Measurements from ENCODE around the gene TLR8. TPM values are rescaled to one million over a fixed set of nuclear protein-coding genes. Genes with fewer than 3 reads are reported as not detected.

Gene TLR8
- total and polyA plus RNA-seq, 10 of the 15 experiments (the other 5 are each of a cell fraction or from before 2014, with no cell fraction given), result 0.04 TPM; not detected in 9

DNA sequence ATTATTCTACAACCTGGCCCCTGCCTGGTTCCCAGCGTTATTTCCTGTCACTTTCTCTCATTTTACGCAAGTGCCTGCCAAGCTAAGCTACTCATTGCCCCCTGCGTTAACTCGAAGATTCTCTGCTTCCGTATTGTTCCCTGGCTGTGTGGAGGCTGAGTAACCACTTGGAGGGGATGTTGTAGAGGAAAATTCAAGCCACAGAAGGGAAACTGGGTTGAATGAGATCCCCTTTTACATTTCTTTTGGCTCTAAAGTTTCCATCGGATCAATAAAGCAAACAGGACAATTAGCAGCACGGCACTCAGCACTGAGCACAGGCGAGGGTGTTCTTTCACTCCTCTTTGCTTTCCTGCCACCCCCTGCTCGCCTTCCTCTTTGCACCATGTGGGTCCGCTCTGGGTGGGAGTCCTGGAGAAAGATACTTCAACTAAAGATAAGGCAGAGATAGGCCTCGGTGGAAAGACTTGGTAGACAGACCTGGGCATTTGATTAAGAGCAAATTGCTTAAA, 64.3 kb downstream of the TLR8 start (continued):
- TF ChIP-seq, protein P1, sequence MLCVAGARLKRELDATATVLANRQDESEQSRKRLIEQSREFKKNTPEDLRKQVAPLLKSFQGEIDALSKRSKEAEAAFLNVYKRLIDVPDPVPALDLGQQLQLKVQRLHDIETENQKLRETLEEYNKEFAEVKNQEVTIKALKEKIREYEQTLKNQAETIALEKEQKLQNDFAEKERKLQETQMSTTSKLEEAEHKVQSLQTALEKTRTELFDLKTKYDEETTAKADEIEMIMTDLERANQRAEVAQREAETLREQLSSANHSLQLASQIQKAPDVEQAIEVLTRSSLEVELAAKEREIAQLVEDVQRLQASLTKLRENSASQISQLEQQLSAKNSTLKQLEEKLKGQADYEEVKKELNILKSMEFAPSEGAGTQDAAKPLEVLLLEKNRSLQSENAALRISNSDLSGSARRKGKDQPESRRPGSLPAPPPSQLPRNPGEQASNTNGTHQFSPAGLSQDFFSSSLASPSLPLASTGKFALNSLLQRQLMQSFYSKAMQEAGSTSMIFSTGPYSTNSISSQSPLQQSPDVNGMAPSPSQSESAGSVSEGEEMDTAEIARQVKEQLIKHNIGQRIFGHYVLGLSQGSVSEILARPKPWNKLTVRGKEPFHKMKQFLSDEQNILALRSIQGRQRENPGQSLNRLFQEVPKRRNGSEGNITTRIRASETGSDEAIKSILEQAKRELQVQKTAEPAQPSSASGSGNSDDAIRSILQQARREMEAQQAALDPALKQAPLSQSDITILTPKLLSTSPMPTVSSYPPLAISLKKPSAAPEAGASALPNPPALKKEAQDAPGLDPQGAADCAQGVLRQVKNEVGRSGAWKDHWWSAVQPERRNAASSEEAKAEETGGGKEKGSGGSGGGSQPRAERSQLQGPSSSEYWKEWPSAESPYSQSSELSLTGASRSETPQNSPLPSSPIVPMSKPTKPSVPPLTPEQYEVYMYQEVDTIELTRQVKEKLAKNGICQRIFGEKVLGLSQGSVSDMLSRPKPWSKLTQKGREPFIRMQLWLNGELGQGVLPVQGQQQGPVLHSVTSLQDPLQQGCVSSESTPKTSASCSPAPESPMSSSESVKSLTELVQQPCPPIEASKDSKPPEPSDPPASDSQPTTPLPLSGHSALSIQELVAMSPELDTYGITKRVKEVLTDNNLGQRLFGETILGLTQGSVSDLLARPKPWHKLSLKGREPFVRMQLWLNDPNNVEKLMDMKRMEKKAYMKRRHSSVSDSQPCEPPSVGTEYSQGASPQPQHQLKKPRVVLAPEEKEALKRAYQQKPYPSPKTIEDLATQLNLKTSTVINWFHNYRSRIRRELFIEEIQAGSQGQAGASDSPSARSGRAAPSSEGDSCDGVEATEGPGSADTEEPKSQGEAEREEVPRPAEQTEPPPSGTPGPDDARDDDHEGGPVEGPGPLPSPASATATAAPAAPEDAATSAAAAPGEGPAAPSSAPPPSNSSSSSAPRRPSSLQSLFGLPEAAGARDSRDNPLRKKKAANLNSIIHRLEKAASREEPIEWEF (IDR thresholded peaks at IDR 0.05; ENCODE audit: insufficient replicate concordance, low read depth, low read length), result peak; percentile 19
- TF ChIP-seq POU2F2 (IDR thresholded peaks at IDR 0.05; ENCODE audit: borderline replicate concordance, low read depth, low read length), result no peak
- TF ChIP-seq NFYB (IDR thresholded peaks at IDR 0.05; ENCODE audit: insufficient read depth, low read depth, low read length), result no peak
- no peak for TF ChIP-seq BCL11A (IDR thresholded peaks at IDR 0.05; ENCODE audit: low read depth, low read length)
- TF ChIP-seq EED (IDR thresholded peaks at IDR 0.05; ENCODE audit: low read depth), result peak; percentile 62
- no peak for TF ChIP-seq CHD1 (IDR thresholded peaks at IDR 0.05; ENCODE audit: low read depth, low read length)
- TF ChIP-seq, protein P2, sequence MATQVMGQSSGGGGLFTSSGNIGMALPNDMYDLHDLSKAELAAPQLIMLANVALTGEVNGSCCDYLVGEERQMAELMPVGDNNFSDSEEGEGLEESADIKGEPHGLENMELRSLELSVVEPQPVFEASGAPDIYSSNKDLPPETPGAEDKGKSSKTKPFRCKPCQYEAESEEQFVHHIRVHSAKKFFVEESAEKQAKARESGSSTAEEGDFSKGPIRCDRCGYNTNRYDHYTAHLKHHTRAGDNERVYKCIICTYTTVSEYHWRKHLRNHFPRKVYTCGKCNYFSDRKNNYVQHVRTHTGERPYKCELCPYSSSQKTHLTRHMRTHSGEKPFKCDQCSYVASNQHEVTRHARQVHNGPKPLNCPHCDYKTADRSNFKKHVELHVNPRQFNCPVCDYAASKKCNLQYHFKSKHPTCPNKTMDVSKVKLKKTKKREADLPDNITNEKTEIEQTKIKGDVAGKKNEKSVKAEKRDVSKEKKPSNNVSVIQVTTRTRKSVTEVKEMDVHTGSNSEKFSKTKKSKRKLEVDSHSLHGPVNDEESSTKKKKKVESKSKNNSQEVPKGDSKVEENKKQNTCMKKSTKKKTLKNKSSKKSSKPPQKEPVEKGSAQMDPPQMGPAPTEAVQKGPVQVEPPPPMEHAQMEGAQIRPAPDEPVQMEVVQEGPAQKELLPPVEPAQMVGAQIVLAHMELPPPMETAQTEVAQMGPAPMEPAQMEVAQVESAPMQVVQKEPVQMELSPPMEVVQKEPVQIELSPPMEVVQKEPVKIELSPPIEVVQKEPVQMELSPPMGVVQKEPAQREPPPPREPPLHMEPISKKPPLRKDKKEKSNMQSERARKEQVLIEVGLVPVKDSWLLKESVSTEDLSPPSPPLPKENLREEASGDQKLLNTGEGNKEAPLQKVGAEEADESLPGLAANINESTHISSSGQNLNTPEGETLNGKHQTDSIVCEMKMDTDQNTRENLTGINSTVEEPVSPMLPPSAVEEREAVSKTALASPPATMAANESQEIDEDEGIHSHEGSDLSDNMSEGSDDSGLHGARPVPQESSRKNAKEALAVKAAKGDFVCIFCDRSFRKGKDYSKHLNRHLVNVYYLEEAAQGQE (IDR thresholded peaks at IDR 0.05; ENCODE audit: low read depth, low read length), result no peak
- no peak for TF ChIP-seq HCFC1 (IDR thresholded peaks at IDR 0.05; ENCODE audit: low read length)
- TF ChIP-seq, protein P3, sequence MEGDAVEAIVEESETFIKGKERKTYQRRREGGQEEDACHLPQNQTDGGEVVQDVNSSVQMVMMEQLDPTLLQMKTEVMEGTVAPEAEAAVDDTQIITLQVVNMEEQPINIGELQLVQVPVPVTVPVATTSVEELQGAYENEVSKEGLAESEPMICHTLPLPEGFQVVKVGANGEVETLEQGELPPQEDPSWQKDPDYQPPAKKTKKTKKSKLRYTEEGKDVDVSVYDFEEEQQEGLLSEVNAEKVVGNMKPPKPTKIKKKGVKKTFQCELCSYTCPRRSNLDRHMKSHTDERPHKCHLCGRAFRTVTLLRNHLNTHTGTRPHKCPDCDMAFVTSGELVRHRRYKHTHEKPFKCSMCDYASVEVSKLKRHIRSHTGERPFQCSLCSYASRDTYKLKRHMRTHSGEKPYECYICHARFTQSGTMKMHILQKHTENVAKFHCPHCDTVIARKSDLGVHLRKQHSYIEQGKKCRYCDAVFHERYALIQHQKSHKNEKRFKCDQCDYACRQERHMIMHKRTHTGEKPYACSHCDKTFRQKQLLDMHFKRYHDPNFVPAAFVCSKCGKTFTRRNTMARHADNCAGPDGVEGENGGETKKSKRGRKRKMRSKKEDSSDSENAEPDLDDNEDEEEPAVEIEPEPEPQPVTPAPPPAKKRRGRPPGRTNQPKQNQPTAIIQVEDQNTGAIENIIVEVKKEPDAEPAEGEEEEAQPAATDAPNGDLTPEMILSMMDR (IDR thresholded peaks at IDR 0.05 in 2 of 3, conservative IDR thresholded peaks at IDR 0.05 in 1 of 3; ENCODE audit: control insufficient read depth in 2 of 3, extremely low read depth in 1 of 3, insufficient read depth in 1 of 3, low read depth in 3 of 3, low read length in 3 of 3), result peak in 2 of 3 experiments; percentile 27 to 50; a peak in 3 of 6 replicates
- TF ChIP-seq KAT2A (conservative IDR thresholded peaks at IDR 0.05; ENCODE audit: control insufficient read depth, low read depth, low read length), result no peak
- no peak for TF ChIP-seq NFIC (IDR thresholded peaks at IDR 0.05; ENCODE audit: low read depth, low read length)
- no peak; the same call in 1 of the 2 replicates for TF ChIP-seq ZBED1 (IDR thresholded peaks at IDR 0.05; ENCODE audit: borderline replicate concordance)
- TF ChIP-seq NR2C1 (IDR thresholded peaks at IDR 0.05), result no peak
- TF ChIP-seq CREB1 (IDR thresholded peaks at IDR 0.05; ENCODE audit: low read depth), result no peak
- no peak for TF ChIP-seq BRCA1 (IDR thresholded peaks at IDR 0.05; ENCODE audit: low read depth, low read length)
- peak; percentile 36; the same call in 1 of the 2 replicates for TF ChIP-seq SMC3 (IDR thresholded peaks at IDR 0.05; ENCODE audit: borderline replicate concordance, low read length)
- TF ChIP-seq, protein P4, sequence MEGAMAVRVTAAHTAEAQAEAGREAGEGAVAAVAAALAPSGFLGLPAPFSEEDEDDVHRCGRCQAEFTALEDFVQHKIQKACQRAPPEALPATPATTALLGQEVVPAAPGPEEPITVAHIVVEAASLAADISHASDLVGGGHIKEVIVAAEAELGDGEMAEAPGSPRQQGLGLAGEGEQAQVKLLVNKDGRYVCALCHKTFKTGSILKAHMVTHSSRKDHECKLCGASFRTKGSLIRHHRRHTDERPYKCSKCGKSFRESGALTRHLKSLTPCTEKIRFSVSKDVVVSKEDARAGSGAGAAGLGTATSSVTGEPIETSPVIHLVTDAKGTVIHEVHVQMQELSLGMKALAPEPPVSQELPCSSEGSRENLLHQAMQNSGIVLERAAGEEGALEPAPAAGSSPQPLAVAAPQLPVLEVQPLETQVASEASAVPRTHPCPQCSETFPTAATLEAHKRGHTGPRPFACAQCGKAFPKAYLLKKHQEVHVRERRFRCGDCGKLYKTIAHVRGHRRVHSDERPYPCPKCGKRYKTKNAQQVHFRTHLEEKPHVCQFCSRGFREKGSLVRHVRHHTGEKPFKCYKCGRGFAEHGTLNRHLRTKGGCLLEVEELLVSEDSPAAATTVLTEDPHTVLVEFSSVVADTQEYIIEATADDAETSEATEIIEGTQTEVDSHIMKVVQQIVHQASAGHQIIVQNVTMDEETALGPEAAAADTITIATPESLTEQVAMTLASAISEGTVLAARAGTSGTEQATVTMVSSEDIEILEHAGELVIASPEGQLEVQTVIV (IDR thresholded peaks at IDR 0.05; ENCODE audit: borderline replicate concordance, partially characterized antibody), result no peak
- peak; percentile 48 for TF ChIP-seq IKZF1 (conservative IDR thresholded peaks at IDR 0.05)
